CMK (cell line): Measurements from ENCODE around the gene ATG16L2.
"Not testable (repeated sequence)": the region's sequence is repeated elsewhere in the genome, so short reads cannot be mapped to it uniquely, and the experiment has no call there.

ENCODE experiments used
- DNase-seq: peaks from one replicate; pipeline ENCODE4 v3.0.0-alpha.2; 2010; ENCODE audit warnings: low read depth

The ATG16L2 gene

DNA sequence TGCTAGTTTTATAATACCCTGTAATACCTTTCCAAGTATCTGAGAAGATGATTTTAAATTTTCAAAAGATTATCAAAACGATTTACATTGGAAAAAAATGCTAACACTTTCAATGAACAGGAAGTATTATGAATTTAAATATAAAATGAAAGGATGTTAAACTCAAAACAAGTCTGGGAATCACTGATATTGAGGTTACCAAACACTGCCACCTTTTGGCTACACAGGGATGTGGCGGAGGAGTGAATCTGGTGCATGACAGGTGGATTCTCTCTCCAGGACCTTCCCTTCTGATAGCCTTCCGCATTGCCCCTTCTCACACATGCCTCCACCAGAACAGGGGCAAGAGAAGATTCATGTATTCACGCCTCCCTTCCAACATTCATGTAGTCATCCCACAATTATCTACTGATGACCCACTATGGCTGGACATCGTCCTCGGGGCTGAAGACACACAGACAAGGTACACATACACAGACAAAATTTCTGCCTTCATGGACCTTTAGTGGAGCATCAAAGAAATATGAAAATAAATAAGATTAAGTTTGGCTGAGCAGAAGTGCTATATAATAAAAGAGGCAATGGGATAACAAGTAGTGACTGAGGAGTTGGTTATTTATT, 34.7 kb downstream of the ATG16L2 start:
- DNase-seq, result no peak

DNA sequence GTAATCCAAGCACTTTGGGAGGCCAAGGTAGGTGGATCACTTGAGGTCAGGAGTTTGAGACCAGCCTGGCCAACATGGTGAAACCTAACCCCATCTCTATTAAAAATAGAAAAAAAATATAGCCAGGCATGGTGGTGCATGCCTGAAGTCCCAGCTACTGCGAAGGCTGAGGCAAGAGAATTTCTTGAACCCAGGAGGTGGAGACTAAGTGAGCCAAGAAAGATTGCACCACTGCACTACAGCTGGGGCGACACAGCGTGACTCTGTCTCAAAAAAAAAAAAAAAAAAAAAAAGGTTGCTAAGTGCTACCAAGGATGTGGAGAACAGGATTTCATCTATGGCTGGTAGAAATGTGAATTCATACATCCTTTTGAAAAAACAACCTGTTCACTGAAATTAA, 36.6 kb downstream of the ATG16L2 start:
- DNase-seq, result no peak

DNA sequence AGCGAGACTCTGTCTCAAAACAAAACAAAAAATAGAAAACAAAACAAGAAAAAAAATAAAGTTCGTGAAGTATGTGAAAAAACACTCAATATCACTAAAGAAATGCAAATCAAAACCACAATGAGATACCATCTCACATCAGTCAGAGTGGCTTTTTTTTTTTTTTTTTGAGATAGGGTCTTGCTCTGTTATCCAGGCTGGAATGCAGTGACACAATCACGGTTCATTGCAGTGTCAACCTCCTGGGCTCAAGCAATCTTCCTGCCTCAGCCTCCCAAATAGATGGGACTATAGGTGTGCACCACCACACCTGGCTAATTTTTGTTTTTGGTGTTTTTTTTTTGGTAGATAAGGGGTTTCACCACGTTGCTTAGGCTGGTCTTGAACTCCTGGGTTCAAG, 37.5 kb downstream of the ATG16L2 start:
- no peak for DNase-seq

DNA sequence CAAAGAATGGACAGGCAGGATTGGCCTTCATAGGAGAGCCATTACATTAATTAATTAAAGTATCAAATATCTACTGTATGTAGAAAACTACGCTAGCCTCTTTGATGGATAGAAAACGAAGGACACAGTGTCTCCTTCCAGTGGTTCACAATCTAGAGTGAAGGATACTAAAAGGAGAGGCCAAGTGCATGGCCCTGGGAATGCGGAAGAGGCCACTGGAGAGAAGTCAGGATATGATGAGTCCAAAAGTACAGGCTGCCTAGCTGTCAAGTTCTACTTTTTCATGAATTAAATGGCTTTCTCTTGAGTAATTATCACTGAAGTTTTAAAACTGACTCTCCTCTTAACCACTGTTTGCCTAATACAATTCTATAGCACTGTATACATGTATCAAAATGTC, 41.9 kb downstream of the ATG16L2 start:
- DNase-seq, result no peak

DNA sequence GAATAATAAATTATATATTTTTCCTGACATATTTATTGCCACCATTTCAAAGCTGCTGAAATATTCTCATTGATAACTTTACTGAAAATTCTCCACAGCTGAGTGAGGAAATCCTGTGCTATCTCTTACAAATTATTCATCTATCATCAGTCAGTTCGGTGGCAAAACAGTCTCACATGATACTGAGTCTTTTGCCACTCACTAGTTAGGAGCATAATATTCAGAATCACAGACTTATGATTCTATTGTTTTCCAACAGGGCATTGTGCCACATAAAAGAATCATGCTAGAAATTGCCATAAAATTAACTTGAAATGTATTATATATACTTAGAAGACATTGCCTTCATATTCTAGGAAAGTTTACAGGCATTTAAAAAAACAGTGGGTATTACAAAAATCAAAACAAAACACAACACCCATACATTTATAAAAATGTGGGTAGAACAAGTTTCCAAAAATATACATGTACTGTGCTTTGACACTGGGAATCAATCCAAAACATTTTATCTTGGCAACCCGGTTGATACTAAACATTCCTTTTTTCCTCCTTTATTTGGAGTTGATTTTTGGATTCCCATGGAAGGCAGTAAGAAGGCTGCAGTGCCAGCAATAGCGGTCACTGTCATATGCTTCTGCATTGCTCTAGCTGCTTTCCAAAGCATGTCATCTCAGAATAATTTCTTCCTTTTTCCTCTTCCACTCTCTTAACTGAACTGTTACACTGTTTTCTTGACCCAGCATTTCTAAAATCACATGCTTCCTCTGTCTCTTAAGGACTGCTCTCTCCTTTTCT, 42.5 kb downstream of the ATG16L2 start:
- no peak for DNase-seq

GRCh38 chr11:72858267-72858666, 44.1 kb downstream of the ATG16L2 start:
- DNase-seq, result not testable (repeated sequence)

GRCh38 chr11:72859126-72859525, 44.9 kb downstream of the ATG16L2 start:
- no peak for DNase-seq

GRCh38 chr11:72860010-72860409, 45.8 kb downstream of the ATG16L2 start:
- no peak for DNase-seq

- no peak for DNase-seq
Measured at GRCh38 chr11:72860592-72860991, 46.4 kb downstream of the ATG16L2 start.

GRCh38 chr11:72863091-72863490, 48.9 kb downstream of the ATG16L2 start:
- no peak for DNase-seq

DNA sequence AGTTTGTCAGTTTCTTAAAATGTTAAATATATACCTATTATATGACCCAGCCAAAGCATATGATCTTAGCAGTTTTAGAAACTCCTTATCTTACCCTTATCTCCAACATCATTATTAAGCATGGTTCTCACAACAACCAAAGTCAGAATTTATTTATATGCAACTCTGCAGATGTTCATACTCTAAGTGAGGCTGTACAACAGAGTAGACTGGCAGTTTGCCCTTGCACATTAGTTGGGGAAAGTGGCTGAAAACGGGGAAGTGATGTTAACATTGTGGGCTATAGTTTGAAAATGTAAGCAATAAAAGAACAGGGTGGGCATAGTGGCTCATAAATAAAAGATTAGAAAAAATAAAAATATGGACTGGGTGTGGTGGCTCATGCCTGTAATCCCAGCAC, 49.7 kb downstream of the ATG16L2 start:
- no peak for DNase-seq

- no peak for DNase-seq
Measured at GRCh38 chr11:72864702-72865655, 50.8 kb downstream of the ATG16L2 start.

GRCh38 chr11:72867970-72868369, 53.8 kb downstream of the ATG16L2 start:
- DNase-seq, result no peak

GRCh38 chr11:72869831-72870230, 55.6 kb downstream of the ATG16L2 start:
- no peak for DNase-seq

- DNase-seq, result no peak
Measured at GRCh38 chr11:72871119-72871518, 56.9 kb downstream of the ATG16L2 start.

DNA sequence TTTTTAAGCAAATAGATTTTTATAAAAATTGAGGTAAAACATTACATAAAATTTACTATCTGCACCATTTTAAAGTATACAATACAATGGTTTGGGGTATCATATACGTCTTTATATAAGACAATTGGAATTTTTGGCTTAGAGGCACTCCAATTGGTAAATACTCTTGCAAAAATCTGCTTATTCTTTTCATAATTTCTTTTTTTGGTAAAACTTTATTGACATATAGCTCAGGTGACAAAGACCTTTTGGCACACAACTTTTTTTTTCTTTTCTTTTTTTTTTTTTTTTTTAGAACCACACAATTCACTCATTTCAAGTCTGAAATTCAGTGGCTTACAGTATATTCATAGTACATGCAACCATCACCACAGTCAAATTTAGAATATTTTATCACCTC, 57.8 kb downstream of the ATG16L2 start:
- no peak for DNase-seq

DNA sequence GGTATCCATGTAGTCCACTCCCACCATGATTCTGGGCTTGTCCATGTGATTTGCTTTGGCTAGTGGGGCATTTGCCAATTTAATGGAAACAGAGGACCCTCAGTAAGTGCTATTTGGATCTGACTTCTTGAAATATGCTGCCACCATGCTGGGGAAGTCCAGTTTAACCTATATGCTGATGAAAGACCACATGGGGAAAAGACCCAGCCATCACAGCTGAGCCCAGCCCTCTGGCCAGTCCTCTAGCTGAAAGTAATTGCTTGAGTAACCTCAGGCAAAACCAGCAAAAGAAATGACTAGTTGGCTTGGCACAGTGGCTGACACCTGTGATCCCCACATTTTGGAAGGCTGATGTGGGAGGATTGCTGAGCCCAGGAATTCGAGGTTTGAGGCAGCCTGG, 61.5 kb downstream of the ATG16L2 start:
- DNase-seq, result no peak

DNA sequence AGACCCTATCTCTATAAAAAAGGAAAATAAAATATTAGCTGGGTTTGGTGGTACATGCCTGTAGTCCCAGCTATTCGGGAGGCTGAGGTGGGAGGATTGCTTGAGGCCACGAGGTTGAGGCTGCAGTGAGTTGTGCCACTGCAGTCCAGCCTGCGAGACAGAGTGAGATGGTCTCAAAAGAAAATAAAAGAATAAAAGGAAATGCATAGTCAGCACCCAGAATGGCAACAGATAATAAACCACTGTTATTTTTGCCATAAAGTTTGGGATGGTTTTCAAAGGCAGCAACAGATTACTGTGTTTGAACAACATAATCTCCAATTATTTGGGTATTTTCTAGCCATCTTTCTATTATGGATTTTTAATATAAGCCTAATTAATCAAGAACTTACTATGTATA, 61.9 kb downstream of the ATG16L2 start:
- DNase-seq, result no peak
